ENCODE measurements around the gene ARHGAP44.

Gene ARHGAP44

GRCh38 chr17:12909511-12909910 is 120.2 kb downstream of the ARHGAP44 start:
- no peak overlapping the region for H3K27ac ChIP-seq
- TF ChIP-seq CTCF (conservative IDR thresholded peaks at IDR 0.05) (no peak), ZFX (IDR thresholded peaks at IDR 0.05) (no peak)

- TF ChIP-seq CTCF (conservative IDR thresholded peaks at IDR 0.05) (no peak), ZFX (IDR thresholded peaks at IDR 0.05) (no peak)
- H3K27ac ChIP-seq = no peak overlapping the region
Measured at GRCh38 chr17:12911239-12911638, 121.9 kb downstream of the ARHGAP44 start.

- no peak overlapping the region for H3K27ac ChIP-seq
- no peak for TF ChIP-seq CTCF (conservative IDR thresholded peaks at IDR 0.05)
- no peak for TF ChIP-seq ZFX (IDR thresholded peaks at IDR 0.05)
Measured at GRCh38 chr17:12917399-12917798, 128.1 kb downstream of the ARHGAP44 start.

GRCh38 chr17:12918142-12918541 is 128.8 kb downstream of the ARHGAP44 start:
- TF ChIP-seq CTCF (conservative IDR thresholded peaks at IDR 0.05) = no peak
- no peak for TF ChIP-seq ZFX (IDR thresholded peaks at IDR 0.05)
- no peak overlapping the region for H3K27ac ChIP-seq

GRCh38 chr17:12922120-12922519 is 132.8 kb downstream of the ARHGAP44 start:
- no peak overlapping the region for H3K27ac ChIP-seq
- TF ChIP-seq CTCF (conservative IDR thresholded peaks at IDR 0.05) = no peak
- TF ChIP-seq ZFX (IDR thresholded peaks at IDR 0.05) = no peak

GRCh38 chr17:12924614-12925013 is 135.3 kb downstream of the ARHGAP44 start:
- TF ChIP-seq ZFX (IDR thresholded peaks at IDR 0.05) (no peak), CTCF (conservative IDR thresholded peaks at IDR 0.05) (no peak)
- H3K27ac ChIP-seq = no peak overlapping the region

GRCh38 chr17:12927001-12927400 is 137.7 kb downstream of the ARHGAP44 start:
- no peak for TF ChIP-seq CTCF (conservative IDR thresholded peaks at IDR 0.05)
- TF ChIP-seq ZFX (IDR thresholded peaks at IDR 0.05) = no peak
- H3K27ac ChIP-seq = no peak overlapping the region
